Left ventricle myocardium inferior (tissue), 1 donor: ENCODE measurements around the gene CNNM2. TPM values are rescaled to one million over a fixed set of nuclear protein-coding genes. Genes with fewer than 3 reads are reported as not detected.
"Not testable (repeated sequence)": the region's sequence is repeated elsewhere in the genome, so short reads cannot be mapped to it uniquely, and the experiment has no call there.

Experiments
- DNase-seq: peaks from one replicate; pipeline ENCODE4 v3.0.0-alpha.2; 2020
- H3K27ac ChIP-seq: fragments of 200-600 bp; replicated peaks from 2 replicates; pipeline ENCODE4 v1.8.0; 2021
- H3K27me3 ChIP-seq: fragments of 200-600 bp; 2 replicates; pipeline ENCODE4 v1.8.0; 2021; ENCODE audit warnings: low read depth
- H3K36me3 ChIP-seq: fragments of 200-600 bp; 2 replicates; pipeline ENCODE4 v1.8.0; 2021
- H3K4me1 ChIP-seq: fragments of 200-600 bp; 2 replicates; pipeline ENCODE4 v1.8.0; 2021
- H3K4me3 ChIP-seq: fragments of 200-600 bp; 2 replicates; pipeline ENCODE4 v1.8.0; 2021; ENCODE audit warnings: mild to moderate bottlenecking, moderate library complexity
- H3K9me3 ChIP-seq: fragments of 200-600 bp; replicated peaks from 2 replicates; pipeline ENCODE4 v1.8.0; 2021
- intact Hi-C: fragments of 100-400 bp; cut with micrococcal nuclease; formaldehyde crosslinking; loops from one replicate; pipeline ENCODE4 v1.11.0; 2022
- total RNA-seq: library from RNA; stranded (reverse); fragmentation: NEBNext Ultra II Directional; extraction: Animal tissue kit (Norgen Biotek cat#: 25700); gene quantifications from one replicate; pipeline ENCODE4 v1.2.1, GENCODE V29; 2021
- TF ChIP-seq, protein P1 (sequence below): fragments of 200-600 bp; IDR thresholded peaks from 2 replicates; pipeline ENCODE4 v1.8.0; 2021; ENCODE audit warnings: antibody characterized with exemption, mild to moderate bottlenecking, borderline replicate concordance
- donor health status: DM: no; HTN: yes; CAD: no; lungs with severe emphysema.

The CNNM2 gene
- total RNA-seq, 1 donor from 2014 or later = 3.3 TPM

- no peak overlapping the region for H3K4me3 ChIP-seq
- no peak for DNase-seq
- H3K36me3 ChIP-seq = no peaks in the 10 kb centered on the region
- H3K27me3 ChIP-seq = no peaks in the 10 kb centered on the region
- peaks cover 8% of the 10 kb centered on the region for H3K4me1 ChIP-seq
- no peaks in the 10 kb centered on the region for H3K9me3 ChIP-seq
- TF ChIP-seq, protein P1, sequence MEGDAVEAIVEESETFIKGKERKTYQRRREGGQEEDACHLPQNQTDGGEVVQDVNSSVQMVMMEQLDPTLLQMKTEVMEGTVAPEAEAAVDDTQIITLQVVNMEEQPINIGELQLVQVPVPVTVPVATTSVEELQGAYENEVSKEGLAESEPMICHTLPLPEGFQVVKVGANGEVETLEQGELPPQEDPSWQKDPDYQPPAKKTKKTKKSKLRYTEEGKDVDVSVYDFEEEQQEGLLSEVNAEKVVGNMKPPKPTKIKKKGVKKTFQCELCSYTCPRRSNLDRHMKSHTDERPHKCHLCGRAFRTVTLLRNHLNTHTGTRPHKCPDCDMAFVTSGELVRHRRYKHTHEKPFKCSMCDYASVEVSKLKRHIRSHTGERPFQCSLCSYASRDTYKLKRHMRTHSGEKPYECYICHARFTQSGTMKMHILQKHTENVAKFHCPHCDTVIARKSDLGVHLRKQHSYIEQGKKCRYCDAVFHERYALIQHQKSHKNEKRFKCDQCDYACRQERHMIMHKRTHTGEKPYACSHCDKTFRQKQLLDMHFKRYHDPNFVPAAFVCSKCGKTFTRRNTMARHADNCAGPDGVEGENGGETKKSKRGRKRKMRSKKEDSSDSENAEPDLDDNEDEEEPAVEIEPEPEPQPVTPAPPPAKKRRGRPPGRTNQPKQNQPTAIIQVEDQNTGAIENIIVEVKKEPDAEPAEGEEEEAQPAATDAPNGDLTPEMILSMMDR = peak; percentile 30
- H3K27ac ChIP-seq = no peak overlapping the region
- intact Hi-C loops = no loop called here
Observed at GRCh38 chr10:103062854-103063590, 144.9 kb downstream of the CNNM2 start.

- TF ChIP-seq, protein P1 = no peak
- intact Hi-C loops = loop anchor here (5.0 kb wide), 1 partner anchor 148 kb away; the partner anchor contains the start of gene CNNM2
Observed at GRCh38 chr10:103064956-103065355, 146.9 kb downstream of the CNNM2 start.

DNA sequence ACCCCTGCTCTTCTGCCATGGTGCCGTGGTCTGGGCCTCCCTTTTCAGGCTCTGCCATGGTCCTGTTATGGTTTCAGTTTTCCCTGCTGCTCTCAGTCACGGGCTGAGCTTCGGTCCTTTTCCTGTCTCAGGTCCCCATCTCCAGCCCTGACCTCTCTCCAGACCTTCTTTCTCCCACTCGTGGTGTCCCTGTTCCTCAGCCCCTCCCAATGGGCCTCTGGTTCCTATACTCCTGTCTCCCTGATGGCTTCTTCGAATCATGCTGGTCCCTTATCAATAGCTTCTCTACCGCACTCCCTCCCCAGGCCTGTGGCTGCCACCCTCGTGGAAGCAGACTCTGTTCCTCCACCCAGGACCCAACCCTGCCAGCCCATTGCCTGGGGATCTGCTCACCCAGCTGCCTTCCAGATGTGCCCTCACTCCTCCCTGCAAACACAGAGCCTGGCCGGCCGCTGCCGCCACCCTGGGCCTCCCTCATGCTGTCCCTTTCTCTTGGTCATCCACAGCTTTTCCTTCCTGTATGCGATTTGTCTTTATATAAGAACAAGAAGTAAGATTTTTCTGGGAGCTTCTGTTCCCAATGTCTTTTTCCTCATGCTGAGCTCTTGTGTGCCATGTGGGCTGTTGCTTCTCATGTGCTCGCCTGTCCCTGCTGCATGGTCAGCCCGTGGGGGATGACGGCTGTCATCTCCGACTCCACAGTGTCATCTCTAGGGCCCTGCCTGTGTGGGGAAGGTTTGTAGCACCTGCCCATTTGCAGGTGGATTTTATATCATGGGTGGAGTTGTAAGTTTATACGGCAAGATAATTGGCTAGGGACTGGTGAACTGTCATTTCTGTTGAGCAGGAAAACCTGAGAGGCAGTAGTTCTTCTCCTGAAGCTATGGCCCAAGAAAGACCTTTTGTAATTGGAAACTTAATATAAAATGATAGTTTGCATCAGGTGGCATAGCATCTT lies 148.3 kb downstream of the CNNM2 start:
- Histone ChIP-seq H3K36me3 (no peaks in the 10 kb centered on the region), H3K27me3 (no peaks in the 10 kb centered on the region), H3K27ac (no peak overlapping the region), H3K9me3 (no peaks in the 10 kb centered on the region), H3K4me1 (no peaks in the 10 kb centered on the region), H3K4me3 (no peak overlapping the region)
- intact Hi-C loops = loop anchor here (5.0 kb wide), 1 partner anchor 149 kb away; the partner anchor contains the start of gene CNNM2
- TF ChIP-seq, protein P1 = no peak
- no peak for DNase-seq

More at GRCh38 chr10:103064956-103065355, 146.9 kb downstream of the CNNM2 start:
- Histone ChIP-seq H3K4me3 (no peak overlapping the region), H3K27ac (no peak overlapping the region), H3K36me3 (no peaks in the 10 kb centered on the region), H3K27me3 (no peaks in the 10 kb centered on the region), H3K4me1 (no peaks in the 10 kb centered on the region), H3K9me3 (no peaks in the 10 kb centered on the region)
- DNase-seq = no peak

DNA sequence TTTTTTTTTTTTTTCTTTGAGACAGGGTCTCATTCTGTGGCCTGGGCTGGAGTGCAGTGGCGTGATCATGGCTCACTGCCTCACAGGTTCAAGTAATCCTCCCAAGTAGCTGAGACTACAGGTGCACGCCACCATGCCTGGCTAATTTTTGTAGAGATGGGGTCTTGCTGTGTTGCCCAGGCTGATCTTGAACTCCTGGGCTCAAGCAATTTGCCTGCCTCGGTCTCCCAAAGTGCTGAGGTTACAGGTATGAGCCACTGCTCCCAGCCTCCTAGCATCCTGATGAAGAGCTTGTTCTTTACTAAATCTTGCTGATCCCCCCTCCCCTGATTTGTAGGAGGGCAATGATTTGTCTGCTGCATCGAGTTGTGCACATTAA lies 149.0 kb downstream of the CNNM2 start:
- intact Hi-C loops = loop anchor here (5.0 kb wide), 1 partner anchor 150 kb away; the partner anchor contains the start of gene CNNM2
- not testable (repeated sequence) for H3K27me3 ChIP-seq, H3K4me1 ChIP-seq, H3K27ac ChIP-seq, DNase-seq, H3K4me3 ChIP-seq, H3K36me3 ChIP-seq, H3K9me3 ChIP-seq

- Histone ChIP-seq H3K9me3 (no peaks in the 10 kb centered on the region), H3K4me3 (no peak overlapping the region), H3K36me3 (peaks cover under 1% of the 10 kb centered on the region), H3K27me3 (no peaks in the 10 kb centered on the region), H3K27ac (no peak overlapping the region), H3K4me1 (no peaks in the 10 kb centered on the region)
- DNase-seq = no peak
- TF ChIP-seq, protein P1 = no peak
- intact Hi-C loops = loop anchor here (5.0 kb wide), 1 partner anchor 150 kb away; the partner anchor contains the start of gene CNNM2
Observed at GRCh38 chr10:103067484-103067883, 149.4 kb downstream of the CNNM2 start.
